Measurements from ENCODE around the gene DNPEP.

The DNPEP gene

GRCh38 chr2:219387306-219388120, at the start of gene DNPEP:
Gene DNPEP, minus strand, starts transcription at chr2:219387912. Its CDS starts 118 bp downstream, at chr2:219387794.
- in situ Hi-C loops (cut with HindIII; ENCODE audit: low sequenced_read_pairs) = no loop called here

GRCh38 chr2:219437141-219437540, 49.4 kb upstream of the DNPEP start:
- in situ Hi-C loops (cut with HindIII; ENCODE audit: low sequenced_read_pairs) = no loop called here

GRCh38 chr2:219436491-219436890, 48.8 kb upstream of the DNPEP start:
- in situ Hi-C loops (cut with HindIII; ENCODE audit: low sequenced_read_pairs) = no loop called here

GRCh38 chr2:219435701-219436100, 48.0 kb upstream of the DNPEP start:
- in situ Hi-C loops (cut with HindIII; ENCODE audit: low sequenced_read_pairs) = no loop called here

- in situ Hi-C loops (cut with HindIII; ENCODE audit: low sequenced_read_pairs) = no loop called here
Measured at GRCh38 chr2:219434718-219435525, 47.2 kb upstream of the DNPEP start, which contains the start of gene SPEG. Gene SPEG, plus strand, starts transcription at chr2:219434843. Its CDS starts 135 bp downstream, at chr2:219434978.

- in situ Hi-C loops (cut with HindIII; ENCODE audit: low sequenced_read_pairs) = no loop called here
Measured at GRCh38 chr2:219434468-219434717, 46.7 kb upstream of the DNPEP start.

GRCh38 chr2:219433666-219434467, 46.2 kb upstream of the DNPEP start:
- in situ Hi-C loops (cut with HindIII; ENCODE audit: low sequenced_read_pairs) = no loop called here

- in situ Hi-C loops (cut with HindIII; ENCODE audit: low sequenced_read_pairs) = no loop called here
Measured at GRCh38 chr2:219430633-219431615, 43.2 kb upstream of the DNPEP start.

- in situ Hi-C loops (cut with HindIII; ENCODE audit: low sequenced_read_pairs) = no loop called here
Measured at GRCh38 chr2:219429958-219430606, 42.4 kb upstream of the DNPEP start.

- in situ Hi-C loops (cut with HindIII; ENCODE audit: low sequenced_read_pairs) = no loop called here
Measured at GRCh38 chr2:219428469-219428868, 40.8 kb upstream of the DNPEP start.

- in situ Hi-C loops (cut with HindIII; ENCODE audit: low sequenced_read_pairs) = no loop called here
Measured at GRCh38 chr2:219426534-219427136, 38.9 kb upstream of the DNPEP start.

GRCh38 chr2:219426068-219426443, 38.3 kb upstream of the DNPEP start:
- in situ Hi-C loops (cut with HindIII; ENCODE audit: low sequenced_read_pairs) = no loop called here

- in situ Hi-C loops (cut with HindIII; ENCODE audit: low sequenced_read_pairs) = no loop called here
Measured at GRCh38 chr2:219425238-219426067, 37.7 kb upstream of the DNPEP start.

- in situ Hi-C loops (cut with HindIII; ENCODE audit: low sequenced_read_pairs) = no loop called here
Measured at GRCh38 chr2:219423652-219424377, 36.1 kb upstream of the DNPEP start.

GRCh38 chr2:219422952-219423534, 35.3 kb upstream of the DNPEP start:
- in situ Hi-C loops (cut with HindIII; ENCODE audit: low sequenced_read_pairs) = no loop called here

GRCh38 chr2:219421323-219421722, 33.6 kb upstream of the DNPEP start:
- in situ Hi-C loops (cut with HindIII; ENCODE audit: low sequenced_read_pairs) = no loop called here

GRCh38 chr2:219420687-219421086, 33.0 kb upstream of the DNPEP start:
- in situ Hi-C loops (cut with HindIII; ENCODE audit: low sequenced_read_pairs) = no loop called here

Measured in DLD1 (cell line).